ENCODE data around the gene DDHD1.

The DDHD1 gene

DNA sequence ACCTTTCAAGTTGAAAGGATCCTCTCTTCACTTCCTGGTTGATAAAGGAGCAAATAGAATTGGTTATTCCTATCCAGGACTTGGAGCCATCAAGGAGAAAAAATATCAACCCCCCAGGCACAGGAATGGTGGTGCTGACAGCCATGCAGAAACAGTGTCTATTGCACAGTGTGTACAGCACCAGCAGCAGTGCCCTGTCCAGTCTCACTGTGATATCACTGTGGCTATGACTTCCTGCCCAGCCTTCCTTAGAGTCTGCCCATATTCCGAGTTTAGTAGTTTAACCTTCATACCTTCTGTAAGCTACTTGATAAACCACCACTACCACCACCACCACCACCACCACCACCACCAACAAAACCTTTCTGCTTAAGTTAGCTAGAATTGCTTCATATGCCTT is 157.1 kb downstream of the DDHD1 start:
- DNase-seq (ENCODE audit: low spot score) (no peak), ATAC-seq (ENCODE audit: low read depth) (no peak)
- Histone ChIP-seq H3K27me3 (ENCODE audit: insufficient read depth, poor library complexity, severe bottlenecking) (no peaks in the 10 kb centered on the region), H3K9me3 (ENCODE audit: severe bottlenecking) (no peaks in the 10 kb centered on the region), H3K4me3 (ENCODE audit: severe bottlenecking) (no peak overlapping the region), H3K36me3 (ENCODE audit: low read depth) (no peaks in the 10 kb centered on the region), H3K27ac (ENCODE audit: poor library complexity, severe bottlenecking) (no peak overlapping the region), H3K4me1 (ENCODE audit: insufficient read depth, poor library complexity, severe bottlenecking) (no peaks in the 10 kb centered on the region)
- TF ChIP-seq, protein P1, sequence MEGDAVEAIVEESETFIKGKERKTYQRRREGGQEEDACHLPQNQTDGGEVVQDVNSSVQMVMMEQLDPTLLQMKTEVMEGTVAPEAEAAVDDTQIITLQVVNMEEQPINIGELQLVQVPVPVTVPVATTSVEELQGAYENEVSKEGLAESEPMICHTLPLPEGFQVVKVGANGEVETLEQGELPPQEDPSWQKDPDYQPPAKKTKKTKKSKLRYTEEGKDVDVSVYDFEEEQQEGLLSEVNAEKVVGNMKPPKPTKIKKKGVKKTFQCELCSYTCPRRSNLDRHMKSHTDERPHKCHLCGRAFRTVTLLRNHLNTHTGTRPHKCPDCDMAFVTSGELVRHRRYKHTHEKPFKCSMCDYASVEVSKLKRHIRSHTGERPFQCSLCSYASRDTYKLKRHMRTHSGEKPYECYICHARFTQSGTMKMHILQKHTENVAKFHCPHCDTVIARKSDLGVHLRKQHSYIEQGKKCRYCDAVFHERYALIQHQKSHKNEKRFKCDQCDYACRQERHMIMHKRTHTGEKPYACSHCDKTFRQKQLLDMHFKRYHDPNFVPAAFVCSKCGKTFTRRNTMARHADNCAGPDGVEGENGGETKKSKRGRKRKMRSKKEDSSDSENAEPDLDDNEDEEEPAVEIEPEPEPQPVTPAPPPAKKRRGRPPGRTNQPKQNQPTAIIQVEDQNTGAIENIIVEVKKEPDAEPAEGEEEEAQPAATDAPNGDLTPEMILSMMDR (IDR thresholded peaks at IDR 0.05; ENCODE audit: poor library complexity, severe bottlenecking), result no peak

DNA sequence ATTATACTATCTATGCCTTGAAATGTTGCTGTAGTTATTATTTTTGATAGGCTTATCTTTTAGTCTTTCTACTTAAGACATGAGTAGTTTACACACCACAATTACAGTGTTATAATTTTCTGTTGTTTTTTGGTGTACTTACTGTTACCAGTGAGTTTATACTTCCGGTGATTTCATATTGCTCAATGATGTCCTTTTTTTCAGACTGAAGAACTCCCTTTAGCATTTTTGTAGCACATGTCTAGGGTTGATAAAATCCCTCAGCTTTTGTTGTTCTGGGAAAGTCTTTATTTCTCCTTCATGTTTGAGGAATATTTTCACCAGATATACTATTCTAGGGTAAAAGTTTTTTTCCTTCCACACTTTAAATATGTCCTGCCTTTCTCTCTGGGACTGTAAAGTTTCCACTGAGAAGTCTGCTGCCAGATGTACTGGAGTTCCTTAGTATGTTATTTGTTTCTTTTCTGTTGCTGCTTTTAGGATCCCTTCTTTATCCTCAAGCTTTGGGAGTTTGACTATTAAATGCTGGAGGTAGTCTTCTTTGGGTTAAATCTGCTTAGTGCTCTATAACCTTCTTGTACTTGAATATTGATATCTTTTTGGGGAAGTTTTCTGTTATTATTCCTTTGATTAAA is 160.8 kb downstream of the DDHD1 start:
- TF ChIP-seq, protein P1 (IDR thresholded peaks at IDR 0.05; ENCODE audit: poor library complexity, severe bottlenecking), result no peak
- Histone ChIP-seq H3K4me3 (ENCODE audit: severe bottlenecking) (no peak overlapping the region), H3K36me3 (ENCODE audit: low read depth) (no peaks in the 10 kb centered on the region), H3K27me3 (ENCODE audit: insufficient read depth, poor library complexity, severe bottlenecking) (no peaks in the 10 kb centered on the region), H3K27ac (ENCODE audit: poor library complexity, severe bottlenecking) (no peak overlapping the region), H3K9me3 (ENCODE audit: severe bottlenecking) (no peaks in the 10 kb centered on the region), H3K4me1 (ENCODE audit: insufficient read depth, poor library complexity, severe bottlenecking) (no peaks in the 10 kb centered on the region)
- no peak for DNase-seq (ENCODE audit: low spot score)
- ATAC-seq (ENCODE audit: low read depth), result no peak

DNA sequence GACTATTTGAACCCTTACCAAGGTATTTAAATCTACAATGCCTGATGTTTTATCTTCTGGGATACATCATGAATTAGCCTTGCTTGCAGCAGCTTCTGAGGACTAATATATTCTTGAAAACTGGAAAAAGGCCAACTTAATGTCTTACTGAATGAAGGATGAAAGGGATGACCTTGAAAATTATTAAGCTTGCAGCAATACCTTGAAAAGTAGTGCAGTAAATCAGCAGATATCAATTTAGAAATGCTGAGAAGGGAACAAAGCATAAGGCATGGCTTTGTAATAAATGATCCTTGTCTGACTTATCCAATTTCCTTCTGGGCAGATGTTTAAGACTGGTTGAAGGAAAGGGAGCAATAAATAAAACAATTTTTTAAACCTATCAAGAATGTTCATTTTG is 165.0 kb downstream of the DDHD1 start:
- Histone ChIP-seq H3K9me3 (ENCODE audit: severe bottlenecking) (no peaks in the 10 kb centered on the region), H3K27ac (ENCODE audit: poor library complexity, severe bottlenecking) (no peak overlapping the region), H3K36me3 (ENCODE audit: low read depth) (no peaks in the 10 kb centered on the region), H3K4me1 (ENCODE audit: insufficient read depth, poor library complexity, severe bottlenecking) (no peaks in the 10 kb centered on the region), H3K27me3 (ENCODE audit: insufficient read depth, poor library complexity, severe bottlenecking) (no peaks in the 10 kb centered on the region), H3K4me3 (ENCODE audit: severe bottlenecking) (no peak overlapping the region)
- no peak for ATAC-seq (ENCODE audit: low read depth)
- TF ChIP-seq, protein P1 (IDR thresholded peaks at IDR 0.05; ENCODE audit: poor library complexity, severe bottlenecking), result no peak
- DNase-seq (ENCODE audit: low spot score), result no peak

DNA sequence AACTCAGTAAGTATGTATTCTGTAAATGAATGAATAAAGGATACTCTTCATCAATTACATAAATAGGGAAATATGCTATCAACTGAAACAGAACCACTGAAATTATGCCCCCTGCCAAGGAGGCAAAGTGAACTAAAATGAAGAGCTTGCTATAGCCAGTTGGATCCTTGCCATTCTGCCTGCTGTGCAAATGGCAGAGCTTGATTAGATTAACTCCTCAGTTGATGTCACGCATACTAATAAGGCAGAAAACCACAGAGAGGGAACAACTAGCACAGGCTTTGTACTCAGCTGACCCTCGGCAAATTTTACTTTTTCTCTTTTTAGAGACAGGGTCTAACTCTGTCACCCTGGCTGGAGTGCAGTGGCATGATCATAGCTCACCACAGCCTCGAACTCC is 165.6 kb downstream of the DDHD1 start:
- no peaks in the 10 kb centered on the region for H3K4me1 ChIP-seq (ENCODE audit: insufficient read depth, poor library complexity, severe bottlenecking)
- no peaks in the 10 kb centered on the region for H3K36me3 ChIP-seq (ENCODE audit: low read depth)
- H3K27ac ChIP-seq (ENCODE audit: poor library complexity, severe bottlenecking), result no peak overlapping the region
- H3K27me3 ChIP-seq (ENCODE audit: insufficient read depth, poor library complexity, severe bottlenecking), result no peaks in the 10 kb centered on the region
- TF ChIP-seq, protein P1 (IDR thresholded peaks at IDR 0.05; ENCODE audit: poor library complexity, severe bottlenecking), result no peak
- no peak for ATAC-seq (ENCODE audit: low read depth)
- H3K9me3 ChIP-seq (ENCODE audit: severe bottlenecking), result no peaks in the 10 kb centered on the region
- DNase-seq (ENCODE audit: low spot score), result no peak
- H3K4me3 ChIP-seq (ENCODE audit: severe bottlenecking), result no peak overlapping the region

DNA sequence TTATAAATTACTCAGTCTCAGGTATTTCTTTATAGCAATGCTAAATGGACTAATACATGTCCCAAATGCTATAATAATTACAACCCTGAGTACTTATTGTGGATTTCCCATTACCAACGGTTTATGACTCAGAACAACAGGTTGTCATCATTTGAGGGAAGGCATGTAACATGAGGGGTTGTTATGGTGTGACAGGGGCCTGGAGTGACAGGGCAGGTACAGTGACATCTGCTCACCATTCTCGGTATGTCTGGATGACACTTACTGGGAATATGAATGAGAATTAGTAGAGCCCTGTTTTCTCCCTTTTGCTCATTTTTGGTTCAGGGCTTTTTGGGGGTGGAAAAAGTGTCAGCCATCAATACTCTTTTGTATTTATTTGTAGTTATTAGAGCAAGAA is 166.1 kb downstream of the DDHD1 start:
- no peaks in the 10 kb centered on the region for H3K9me3 ChIP-seq (ENCODE audit: severe bottlenecking)
- DNase-seq (ENCODE audit: low spot score) (no peak), ATAC-seq (ENCODE audit: low read depth) (no peak)
- no peak overlapping the region for H3K4me3 ChIP-seq (ENCODE audit: severe bottlenecking)
- TF ChIP-seq, protein P1 (IDR thresholded peaks at IDR 0.05; ENCODE audit: poor library complexity, severe bottlenecking), result no peak
- no peak overlapping the region for H3K27ac ChIP-seq (ENCODE audit: poor library complexity, severe bottlenecking)
- no peaks in the 10 kb centered on the region for H3K4me1 ChIP-seq (ENCODE audit: insufficient read depth, poor library complexity, severe bottlenecking)
- H3K36me3 ChIP-seq (ENCODE audit: low read depth), result no peaks in the 10 kb centered on the region
- H3K27me3 ChIP-seq (ENCODE audit: insufficient read depth, poor library complexity, severe bottlenecking), result no peaks in the 10 kb centered on the region

All from RWPE2 (cell line).